NB4 (cell line): ENCODE measurements around the gene RPS6KA3.
"Not testable (repeated sequence)": the region's sequence is repeated elsewhere in the genome, so short reads cannot be mapped to it uniquely, and the experiment has no call there.

ENCODE experiments used
- DNase-seq: peaks from one replicate; pipeline ENCODE4 v3.0.0; 2010; ENCODE audit warnings: low read depth
- H3K4me3 ChIP-seq: one replicate; pipeline ENCODE4 v1.5.1; 2011; ENCODE audit warnings: mild to moderate bottlenecking, low read depth, low read length, moderate library complexity
- CTCF ChIP-seq: IDR thresholded peaks from one replicate; pipeline ENCODE4 v1.5.1; 2012; ENCODE audit warnings: low read depth, low read length
- MYC ChIP-seq: IDR thresholded peaks from 2 replicates; pipeline ENCODE4 v1.6.1; 2011; ENCODE audit warnings: low read depth, low read length
- POLR2A ChIP-seq: IDR thresholded peaks from 2 replicates; pipeline ENCODE4 v1.6.1; 2011; ENCODE audit warnings: mild to moderate bottlenecking; ENCODE audit not compliant: insufficient read length; ENCODE audit errors: extremely low read depth
- TF ChIP-seq, protein P1 (sequence below): IDR thresholded peaks from 2 replicates; pipeline ENCODE4 v1.6.1; 2011; ENCODE audit warnings: low read depth, low read length

RPS6KA3 gene

DNA sequence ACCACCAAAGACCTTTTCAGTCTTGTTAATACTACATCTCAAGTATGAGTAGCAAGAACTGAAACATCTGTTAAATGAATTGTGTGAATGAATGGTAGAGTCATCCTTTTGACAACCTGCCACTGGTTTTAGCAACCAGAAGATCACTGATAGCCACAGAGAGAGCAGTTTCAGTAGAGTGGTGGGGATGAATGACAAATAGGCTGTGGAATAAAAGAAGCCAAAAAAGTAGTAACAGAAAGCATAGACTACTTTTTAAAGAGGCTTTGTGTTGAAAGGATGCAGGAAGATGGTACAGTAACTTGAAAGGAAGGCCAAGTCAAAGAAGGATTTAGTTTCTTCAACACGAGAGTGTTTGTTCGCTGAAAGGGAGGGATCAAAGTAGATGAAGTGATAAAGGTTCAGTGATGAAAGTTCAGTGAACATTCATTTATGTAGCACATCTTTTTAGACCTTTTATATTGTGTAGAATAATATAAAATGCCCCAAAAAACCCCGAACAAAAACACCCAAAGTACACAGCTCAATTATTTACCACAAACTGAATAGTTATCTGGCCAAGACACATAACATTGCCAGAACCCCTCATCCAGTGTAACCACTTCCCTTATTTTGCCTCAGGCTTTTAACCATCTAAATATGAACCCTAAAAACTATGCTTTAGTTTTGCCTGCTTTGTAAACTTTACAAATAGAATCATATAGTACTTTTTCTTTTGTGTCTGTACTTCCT lies 84.9 kb downstream of the RPS6KA3 start:
- peak; percentile 9 for DNase-seq
- no peak overlapping the region for H3K4me3 ChIP-seq
- no peak for TF ChIP-seq MYC
- no peak for TF ChIP-seq CTCF
- TF ChIP-seq POLR2A = no peak
- TF ChIP-seq, protein P1, sequence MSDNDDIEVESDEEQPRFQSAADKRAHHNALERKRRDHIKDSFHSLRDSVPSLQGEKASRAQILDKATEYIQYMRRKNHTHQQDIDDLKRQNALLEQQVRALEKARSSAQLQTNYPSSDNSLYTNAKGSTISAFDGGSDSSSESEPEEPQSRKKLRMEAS = no peak

GRCh38 chrX:20177093-20177492 lies 89.6 kb downstream of the RPS6KA3 start:
- DNase-seq = no peak
- TF ChIP-seq POLR2A (no peak), MYC (no peak)
- no peak overlapping the region for H3K4me3 ChIP-seq

DNA sequence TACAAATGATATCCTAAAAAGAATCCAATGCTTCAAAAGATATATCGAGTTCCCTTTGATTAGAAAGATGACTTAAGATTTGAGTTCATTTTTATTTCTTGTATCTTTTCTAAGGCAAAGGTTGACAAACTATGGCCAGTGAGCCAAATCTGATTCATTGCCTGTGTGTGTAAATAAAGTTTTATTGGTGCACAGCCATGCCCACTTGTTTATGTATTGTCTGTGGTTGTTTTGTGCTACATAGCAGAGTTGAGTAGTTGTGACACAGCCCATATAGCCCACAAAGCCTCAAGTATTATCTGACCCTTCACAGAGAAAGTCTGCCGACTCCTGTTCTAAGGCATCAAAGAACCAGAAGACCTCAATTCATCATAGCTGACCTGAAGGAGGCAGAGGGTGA lies 92.9 kb downstream of the RPS6KA3 start:
- DNase-seq = no peak
- TF ChIP-seq POLR2A (no peak), MYC (no peak), CTCF (no peak)
- TF ChIP-seq, protein P1 = no peak
- no peak overlapping the region for H3K4me3 ChIP-seq

DNA sequence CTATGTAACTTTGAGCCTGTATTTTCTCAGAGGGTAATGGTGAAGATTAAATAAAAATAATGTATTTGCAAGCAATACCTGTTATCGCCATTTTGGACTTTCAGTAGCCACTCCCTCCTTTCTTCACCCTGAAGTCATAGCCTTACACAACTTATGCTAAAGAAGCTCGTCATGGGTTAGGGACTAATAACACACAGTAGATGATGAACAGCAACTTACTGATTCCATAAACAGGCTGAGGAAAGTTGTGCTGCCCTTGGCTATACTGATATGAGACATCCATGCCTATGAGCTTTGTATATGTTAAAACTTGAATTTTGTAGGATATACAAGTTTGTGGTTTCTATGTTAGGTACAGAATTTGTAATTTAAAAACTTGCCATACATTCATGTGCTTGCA lies 93.4 kb downstream of the RPS6KA3 start:
- no peak for TF ChIP-seq POLR2A
- TF ChIP-seq CTCF = no peak
- no peak for TF ChIP-seq MYC
- TF ChIP-seq, protein P1 = no peak
- DNase-seq = no peak

DNA sequence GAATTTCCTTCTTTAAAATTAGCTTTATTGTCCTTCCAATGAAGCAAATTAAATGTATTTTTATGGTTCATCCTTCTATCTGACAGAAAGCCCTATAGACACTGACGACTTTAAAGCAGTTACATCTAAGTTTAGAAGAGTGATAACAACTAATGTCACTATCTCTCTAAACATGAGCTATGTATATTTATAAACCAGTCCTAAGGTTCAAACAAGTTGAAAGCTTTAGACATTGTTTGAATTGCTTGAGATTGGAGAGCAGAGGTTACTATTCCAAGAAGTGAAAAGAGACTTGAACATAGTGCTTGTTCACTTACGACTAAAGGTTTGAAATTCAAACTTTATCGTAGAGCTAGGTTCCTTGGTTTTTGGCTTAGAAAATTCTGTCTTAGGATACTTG lies 94.8 kb downstream of the RPS6KA3 start:
- DNase-seq = no peak
- no peak overlapping the region for H3K4me3 ChIP-seq
- TF ChIP-seq POLR2A (no peak), CTCF (no peak), MYC (no peak)
- TF ChIP-seq, protein P1 = no peak

More for the DNA sequence above, 93.4 kb downstream of the RPS6KA3 start:
- no peak overlapping the region for H3K4me3 ChIP-seq

GRCh38 chrX:20162516-20162915 lies 104.2 kb downstream of the RPS6KA3 start:
- not testable (repeated sequence) for H3K4me3 ChIP-seq, DNase-seq

DNA sequence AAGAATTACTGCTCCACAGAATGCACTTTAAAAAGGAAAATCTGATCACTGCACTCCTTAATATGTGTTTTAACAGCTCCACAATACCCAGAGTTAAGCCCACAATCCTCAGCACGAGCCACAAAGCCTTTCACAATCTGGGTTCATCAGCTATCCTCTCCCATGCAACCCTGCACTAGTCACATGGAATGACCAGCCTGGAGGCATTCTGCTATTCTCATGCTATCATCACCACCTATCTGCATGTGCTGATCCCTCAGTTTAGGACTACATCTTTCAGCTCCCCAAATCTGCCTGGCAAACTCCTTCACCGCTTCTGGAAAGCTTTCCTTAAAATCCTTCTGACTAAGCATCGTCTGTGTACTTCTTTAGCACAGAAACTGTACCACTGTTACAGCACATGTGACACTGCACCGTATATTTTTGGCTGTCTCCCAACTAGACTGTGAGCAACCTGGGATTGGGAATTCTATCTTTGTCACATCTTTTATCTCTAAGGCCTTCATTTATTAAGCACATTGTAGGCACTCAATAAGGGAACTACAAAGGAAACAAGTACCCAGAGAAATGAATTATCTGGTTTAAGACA lies 106.8 kb downstream of the RPS6KA3 start:
- no peak for DNase-seq
- TF ChIP-seq POLR2A (no peak), CTCF (no peak), MYC (no peak)
- TF ChIP-seq, protein P1 = no peak
- no peak overlapping the region for H3K4me3 ChIP-seq
